ENCODE results near the gene PCK1.

DNA sequence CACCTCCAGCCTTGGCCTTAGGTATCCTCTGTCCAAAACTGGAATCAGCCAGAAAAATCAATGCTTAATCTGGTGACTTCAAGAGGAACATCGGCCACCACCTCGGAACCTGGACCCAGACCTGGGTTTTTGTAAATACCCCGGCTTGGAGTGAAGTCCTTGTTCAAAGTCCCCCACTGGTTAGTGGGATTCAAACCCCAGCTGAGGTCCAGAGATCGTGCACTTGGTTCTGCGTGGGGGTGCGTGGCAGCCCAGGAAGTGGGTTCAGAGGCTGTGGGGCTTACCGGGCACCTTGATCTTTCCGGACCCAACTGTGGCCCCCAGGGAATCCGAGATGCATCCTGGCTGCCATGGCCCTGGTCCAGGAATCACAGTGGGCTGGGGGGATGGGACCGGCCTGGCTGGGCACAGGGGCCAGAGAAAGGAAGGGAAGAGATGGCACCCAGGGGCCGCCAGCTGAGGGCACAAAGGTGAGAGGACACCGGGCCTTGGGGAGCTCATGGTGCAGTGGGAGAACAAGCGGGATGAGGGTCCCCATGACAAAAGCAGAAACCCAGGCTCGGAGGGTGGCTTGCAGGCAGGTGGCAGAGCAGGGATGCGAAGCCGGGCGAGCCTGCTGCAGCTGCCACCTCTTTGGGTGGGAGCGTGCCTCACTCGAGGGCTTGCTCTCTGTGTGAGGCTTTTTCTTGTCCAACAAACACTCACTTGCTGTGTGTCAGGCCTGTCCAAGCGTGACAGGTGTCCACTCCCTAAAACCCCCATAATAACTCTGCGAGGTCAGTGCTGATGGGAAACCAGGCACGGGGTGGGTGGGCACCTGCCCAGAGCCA lies 31.6 kb downstream of the PCK1 start:
- TF ChIP-seq CTCF (IDR thresholded peaks at IDR 0.05), result no peak
- no peak for TF ChIP-seq POLR2AphosphoS5 (IDR thresholded peaks at IDR 0.05)
- no peak for TF ChIP-seq POLR2A (IDR thresholded peaks at IDR 0.05)

All from breast epithelium (tissue), 3 donors.